ENCODE measurements around the gene ST6GALNAC5.

DNA sequence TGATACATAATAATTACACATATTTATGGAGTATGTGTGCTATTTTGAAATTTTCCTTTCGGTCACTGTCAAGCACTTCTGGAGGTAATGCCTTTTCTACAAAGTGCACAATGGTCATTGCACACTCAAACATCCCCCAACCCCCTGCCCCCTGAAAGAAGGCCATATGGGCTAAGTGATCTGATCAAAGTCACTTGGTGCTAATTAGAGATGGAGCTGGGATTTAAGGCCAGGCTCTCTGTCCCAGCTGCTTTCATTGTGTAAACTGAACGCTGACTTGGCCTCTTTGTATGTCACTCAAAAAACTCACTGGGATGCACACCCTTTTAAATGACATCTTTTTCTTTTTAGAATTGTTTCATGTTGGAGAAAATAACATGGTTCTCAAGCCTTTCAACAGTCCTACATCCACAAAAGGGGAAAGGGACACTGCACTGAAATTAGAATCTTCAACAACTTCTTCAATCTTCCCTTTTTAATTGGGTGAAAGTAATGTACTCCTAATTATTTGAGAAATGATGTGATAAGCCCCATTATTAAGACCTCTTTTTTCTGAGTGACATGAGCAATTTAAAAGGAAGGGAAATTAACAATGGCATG lies 149.2 kb downstream of the ST6GALNAC5 start:
- TF ChIP-seq EZH2 (IDR thresholded peaks at IDR 0.05; ENCODE audit: insufficient read depth, poor library complexity, severe bottlenecking), result no peak
- no peak for TF ChIP-seq EZH2phosphoT487 (IDR thresholded peaks at IDR 0.05; ENCODE audit: insufficient read depth, low read depth)
